GM12874 (cell line): ENCODE measurements around the gene ATP6V1B1.

Experiments
- CTCF ChIP-seq: IDR thresholded peaks from 2 replicates; pipeline ENCODE4 v1.5.1; 2011; ENCODE audit warnings: low read depth, mild to moderate bottlenecking, control low read depth, low read length, moderate library complexity; ENCODE audit not compliant: insufficient read depth

The ATP6V1B1 gene

GRCh38 chr2:71006955-71007799, 71.5 kb downstream of the ATP6V1B1 start:
- no peak for TF ChIP-seq CTCF

GRCh38 chr2:71008342-71008741, 72.6 kb downstream of the ATP6V1B1 start:
- TF ChIP-seq CTCF, result no peak
